OCI-LY3 (cell line): ENCODE measurements around the gene NAV2.

ENCODE experiments used
- EZH2phosphoT487 ChIP-seq: fragments of 200-600 bp; shearing (Covaris generic); IDR thresholded peaks from 2 replicates; pipeline ENCODE4 v1.6.1; 2018; ENCODE audit warnings: antibody characterized with exemption, mixed run types, low read depth
- TF ChIP-seq, protein P1 (sequence below): fragments of 200-600, 300-600 bp; sonication (generic); IDR thresholded peaks from 2 replicates; pipeline ENCODE4 v1.5.1; 2014; ENCODE audit warnings: antibody characterized with exemption, low read length, low read depth

DNA sequence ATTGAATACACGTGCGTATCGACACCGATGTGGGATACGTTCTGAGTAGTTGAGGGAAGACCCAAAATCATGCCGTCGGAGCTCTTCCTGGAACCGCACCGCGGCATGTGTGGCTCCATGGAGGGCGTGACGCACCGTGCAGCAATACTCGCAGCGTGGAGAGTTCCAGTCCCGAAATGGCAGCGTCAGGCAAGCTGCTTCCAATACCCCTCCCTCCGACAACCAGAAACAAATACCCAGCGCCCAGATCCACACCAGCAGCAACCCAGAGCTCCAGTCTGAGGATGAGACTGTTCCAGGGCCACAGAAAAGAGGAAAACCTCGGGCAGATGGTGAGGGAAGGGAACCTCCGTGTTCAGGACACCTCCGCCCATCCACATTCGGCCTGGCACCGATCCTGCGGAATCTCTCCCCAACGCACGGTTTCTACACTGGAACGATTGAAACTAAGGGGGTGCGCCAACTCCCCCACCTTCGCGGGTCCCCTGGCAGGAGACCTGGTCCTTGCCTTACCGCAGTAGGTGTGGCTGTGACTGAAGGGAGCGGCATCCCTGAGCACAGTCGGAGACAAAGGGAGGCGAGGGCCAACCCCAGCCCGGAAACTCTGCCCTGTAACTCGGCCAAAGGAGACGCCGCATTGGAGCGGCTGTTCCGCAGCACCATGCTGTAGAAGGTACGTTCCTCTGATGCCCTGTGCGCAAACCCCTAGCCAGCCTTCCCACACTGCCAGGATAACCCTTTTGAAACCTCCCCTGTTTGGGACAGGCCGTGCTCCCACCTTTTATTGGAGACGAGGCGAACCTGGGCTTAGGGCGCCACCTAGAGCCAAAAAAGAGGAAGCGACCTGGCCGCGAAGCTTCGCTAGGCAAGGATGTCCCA is 419.4 kb downstream of the NAV2 start:
- TF ChIP-seq, protein P1, sequence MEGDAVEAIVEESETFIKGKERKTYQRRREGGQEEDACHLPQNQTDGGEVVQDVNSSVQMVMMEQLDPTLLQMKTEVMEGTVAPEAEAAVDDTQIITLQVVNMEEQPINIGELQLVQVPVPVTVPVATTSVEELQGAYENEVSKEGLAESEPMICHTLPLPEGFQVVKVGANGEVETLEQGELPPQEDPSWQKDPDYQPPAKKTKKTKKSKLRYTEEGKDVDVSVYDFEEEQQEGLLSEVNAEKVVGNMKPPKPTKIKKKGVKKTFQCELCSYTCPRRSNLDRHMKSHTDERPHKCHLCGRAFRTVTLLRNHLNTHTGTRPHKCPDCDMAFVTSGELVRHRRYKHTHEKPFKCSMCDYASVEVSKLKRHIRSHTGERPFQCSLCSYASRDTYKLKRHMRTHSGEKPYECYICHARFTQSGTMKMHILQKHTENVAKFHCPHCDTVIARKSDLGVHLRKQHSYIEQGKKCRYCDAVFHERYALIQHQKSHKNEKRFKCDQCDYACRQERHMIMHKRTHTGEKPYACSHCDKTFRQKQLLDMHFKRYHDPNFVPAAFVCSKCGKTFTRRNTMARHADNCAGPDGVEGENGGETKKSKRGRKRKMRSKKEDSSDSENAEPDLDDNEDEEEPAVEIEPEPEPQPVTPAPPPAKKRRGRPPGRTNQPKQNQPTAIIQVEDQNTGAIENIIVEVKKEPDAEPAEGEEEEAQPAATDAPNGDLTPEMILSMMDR = peak; percentile 88
- no peak for TF ChIP-seq EZH2phosphoT487
